ENCODE data around the gene ADAMTS16.

ADAMTS16 gene

GRCh38 chr5:5183189-5183699 lies 43.1 kb downstream of the ADAMTS16 start:
- H3K27me3 Mint-ChIP-seq, result peaks cover 9 to 10% of the 10 kb centered on the region in 2 donors
- H3K36me3 Mint-ChIP-seq, result no peaks in the 10 kb centered on the region
- no peak for ATAC-seq (replicated peaks)
- no peak overlapping the region for H3K4me3 Mint-ChIP-seq
- H3K9me3 Mint-ChIP-seq, result no peaks in the 10 kb centered on the region
- no peak for DNase-seq
- H3K4me1 Mint-ChIP-seq, result no peaks in the 10 kb centered on the region
- H3K27ac Mint-ChIP-seq, result no peak overlapping the region

- no peak for DNase-seq
- Mint-ChIP-seq H3K4me3 (no peak overlapping the region), H3K27ac (no peak overlapping the region), H3K9me3 (no peaks in the 10 kb centered on the region), H3K4me1 (no peaks in the 10 kb centered on the region), H3K36me3 (no peaks in the 10 kb centered on the region), H3K27me3 (peaks cover 9 to 10% of the 10 kb centered on the region in 2 donors)
- no peak for ATAC-seq (replicated peaks)
Observed at GRCh38 chr5:5183933-5184332, 43.8 kb downstream of the ADAMTS16 start.

- no peaks in the 10 kb centered on the region for H3K4me1 Mint-ChIP-seq
- H3K4me3 Mint-ChIP-seq, result no peak overlapping the region
- ATAC-seq (replicated peaks) (no peak), DNase-seq (no peak)
- no peaks in the 10 kb centered on the region for H3K36me3 Mint-ChIP-seq
- H3K27me3 Mint-ChIP-seq, result peaks cover 1 to 2% of the 10 kb centered on the region in 2 donors
- no peak overlapping the region for H3K27ac Mint-ChIP-seq
- no peaks in the 10 kb centered on the region for H3K9me3 Mint-ChIP-seq
Observed at GRCh38 chr5:5188376-5189050, 48.4 kb downstream of the ADAMTS16 start.

- DNase-seq (no peak), ATAC-seq (replicated peaks) (no peak)
- Mint-ChIP-seq H3K27ac (no peak overlapping the region), H3K27me3 (no peaks in the 10 kb centered on the region), H3K36me3 (no peaks in the 10 kb centered on the region), H3K4me1 (no peaks in the 10 kb centered on the region), H3K4me3 (no peak overlapping the region), H3K9me3 (no peaks in the 10 kb centered on the region)
Observed at GRCh38 chr5:5189051-5189430, 48.9 kb downstream of the ADAMTS16 start.

- Mint-ChIP-seq H3K4me1 (no peaks in the 10 kb centered on the region), H3K9me3 (peaks cover 2 to 3% of the 10 kb centered on the region in 2 donors), H3K4me3 (no peak overlapping the region), H3K27ac (no peak overlapping the region), H3K27me3 (no peaks in the 10 kb centered on the region), H3K36me3 (no peaks in the 10 kb centered on the region)
- DNase-seq (no peak), ATAC-seq (replicated peaks) (no peak)
Observed at GRCh38 chr5:5191906-5192305, 51.8 kb downstream of the ADAMTS16 start.

GRCh38 chr5:5192681-5193080 lies 52.6 kb downstream of the ADAMTS16 start:
- peaks cover 3 to 4% of the 10 kb centered on the region in 2 donors for H3K9me3 Mint-ChIP-seq
- H3K27ac Mint-ChIP-seq, result no peak overlapping the region
- H3K4me1 Mint-ChIP-seq, result no peaks in the 10 kb centered on the region
- no peak overlapping the region for H3K4me3 Mint-ChIP-seq
- no peak for ATAC-seq (replicated peaks)
- no peaks in the 10 kb centered on the region for H3K36me3 Mint-ChIP-seq
- no peak for DNase-seq
- H3K27me3 Mint-ChIP-seq, result no peaks in the 10 kb centered on the region

- Mint-ChIP-seq H3K27ac (no peak overlapping the region), H3K36me3 (no peaks in the 10 kb centered on the region), H3K4me3 (no peak overlapping the region), H3K4me1 (no peaks in the 10 kb centered on the region), H3K27me3 (no peaks in the 10 kb centered on the region), H3K9me3 (peaks cover 3 to 4% of the 10 kb centered on the region in 2 donors)
- ATAC-seq (replicated peaks) (no peak), DNase-seq (no peak)
Observed at GRCh38 chr5:5195128-5195918, 55.2 kb downstream of the ADAMTS16 start.

- ATAC-seq (replicated peaks), result no peak
Observed at GRCh38 chr5:5198135-5198534, 58.0 kb downstream of the ADAMTS16 start.

GRCh38 chr5:5198815-5199214 lies 58.7 kb downstream of the ADAMTS16 start:
- Mint-ChIP-seq H3K27me3 (no peaks in the 10 kb centered on the region), H3K9me3 (peaks cover 3 to 8% of the 10 kb centered on the region in 2 donors), H3K36me3 (no peaks in the 10 kb centered on the region), H3K27ac (no peak overlapping the region), H3K4me3 (no peak overlapping the region), H3K4me1 (no peaks in the 10 kb centered on the region)
- DNase-seq (no peak), ATAC-seq (replicated peaks) (no peak)

More at GRCh38 chr5:5198135-5198534, 58.0 kb downstream of the ADAMTS16 start:
- DNase-seq, result no peak
- Mint-ChIP-seq H3K4me1 (no peaks in the 10 kb centered on the region), H3K4me3 (no peak overlapping the region), H3K27ac (no peak overlapping the region), H3K9me3 (peaks cover 3 to 8% of the 10 kb centered on the region in 2 donors), H3K27me3 (no peaks in the 10 kb centered on the region), H3K36me3 (no peaks in the 10 kb centered on the region)

GRCh38 chr5:5199495-5199894 lies 59.4 kb downstream of the ADAMTS16 start:
- no peak overlapping the region for H3K27ac Mint-ChIP-seq
- H3K4me3 Mint-ChIP-seq, result no peak overlapping the region
- no peaks in the 10 kb centered on the region for H3K4me1 Mint-ChIP-seq
- H3K36me3 Mint-ChIP-seq, result no peaks in the 10 kb centered on the region
- no peaks in the 10 kb centered on the region for H3K27me3 Mint-ChIP-seq
- H3K9me3 Mint-ChIP-seq, result peaks cover 3 to 8% of the 10 kb centered on the region in 2 donors
- ATAC-seq (replicated peaks) (no peak), DNase-seq (no peak)

GRCh38 chr5:5200133-5200532 lies 60.0 kb downstream of the ADAMTS16 start:
- H3K27ac Mint-ChIP-seq, result no peak overlapping the region
- no peak overlapping the region for H3K4me3 Mint-ChIP-seq
- H3K4me1 Mint-ChIP-seq, result no peaks in the 10 kb centered on the region
- ATAC-seq (replicated peaks), result no peak
- no peak for DNase-seq
- H3K27me3 Mint-ChIP-seq, result no peaks in the 10 kb centered on the region
- peaks cover 3 to 8% of the 10 kb centered on the region in 2 donors for H3K9me3 Mint-ChIP-seq
- H3K36me3 Mint-ChIP-seq, result no peaks in the 10 kb centered on the region

- Mint-ChIP-seq H3K4me1 (no peaks in the 10 kb centered on the region), H3K36me3 (no peaks in the 10 kb centered on the region), H3K27ac (no peak overlapping the region), H3K9me3 (peaks cover 0 to 4% of the 10 kb centered on the region in 2 donors), H3K4me3 (no peak overlapping the region), H3K27me3 (no peaks in the 10 kb centered on the region)
- ATAC-seq (replicated peaks) (no peak), DNase-seq (no peak)
Observed at GRCh38 chr5:5202321-5202720, 62.2 kb downstream of the ADAMTS16 start.

GRCh38 chr5:5203451-5203850 lies 63.3 kb downstream of the ADAMTS16 start:
- peaks cover 0 to 4% of the 10 kb centered on the region in 2 donors for H3K9me3 Mint-ChIP-seq
- DNase-seq (no peak), ATAC-seq (replicated peaks) (no peak)
- H3K4me1 Mint-ChIP-seq, result no peaks in the 10 kb centered on the region
- no peak overlapping the region for H3K27ac Mint-ChIP-seq
- H3K36me3 Mint-ChIP-seq, result no peaks in the 10 kb centered on the region
- H3K27me3 Mint-ChIP-seq, result no peaks in the 10 kb centered on the region
- H3K4me3 Mint-ChIP-seq, result no peak overlapping the region

GRCh38 chr5:5207828-5208227 lies 67.7 kb downstream of the ADAMTS16 start:
- ATAC-seq (replicated peaks) (no peak), DNase-seq (no peak)
- Mint-ChIP-seq H3K27ac (no peak overlapping the region), H3K9me3 (no peaks in the 10 kb centered on the region), H3K4me3 (no peak overlapping the region), H3K27me3 (no peaks in the 10 kb centered on the region), H3K4me1 (no peaks in the 10 kb centered on the region), H3K36me3 (no peaks in the 10 kb centered on the region)

- no peaks in the 10 kb centered on the region for H3K4me1 Mint-ChIP-seq
- H3K27ac Mint-ChIP-seq, result no peak overlapping the region
- no peaks in the 10 kb centered on the region for H3K27me3 Mint-ChIP-seq
- DNase-seq (no peak), ATAC-seq (replicated peaks) (no peak)
- no peaks in the 10 kb centered on the region for H3K36me3 Mint-ChIP-seq
- no peaks in the 10 kb centered on the region for H3K9me3 Mint-ChIP-seq
- no peak overlapping the region for H3K4me3 Mint-ChIP-seq
Observed at GRCh38 chr5:5209089-5209488, 69.0 kb downstream of the ADAMTS16 start.

All from stimulated activated naive B cell treated with anti-CD40 and anti-IgM and Interleukin-4, amounts not matched to agents 10 μg/mL and 1 μg/mL and 100 μg/mL, for 72 hours (primary cell).